Neural cell (in vitro differentiated cells): ENCODE results near the gene SLC1A1.

Source experiments
- TAF1 ChIP-seq: IDR thresholded peaks from 2 replicates; pipeline ENCODE4 v1.6.1; 2012; ENCODE audit warnings: low read depth
- TF ChIP-seq, protein P1 (sequence below): fragments of 450-650 bp; IDR thresholded peaks from 2 replicates; pipeline ENCODE4 v1.5.1; 2014; ENCODE audit warnings: antibody characterized with exemption, mild to moderate bottlenecking, moderate library complexity; ENCODE audit not compliant: poor library complexity, severe bottlenecking

DNA sequence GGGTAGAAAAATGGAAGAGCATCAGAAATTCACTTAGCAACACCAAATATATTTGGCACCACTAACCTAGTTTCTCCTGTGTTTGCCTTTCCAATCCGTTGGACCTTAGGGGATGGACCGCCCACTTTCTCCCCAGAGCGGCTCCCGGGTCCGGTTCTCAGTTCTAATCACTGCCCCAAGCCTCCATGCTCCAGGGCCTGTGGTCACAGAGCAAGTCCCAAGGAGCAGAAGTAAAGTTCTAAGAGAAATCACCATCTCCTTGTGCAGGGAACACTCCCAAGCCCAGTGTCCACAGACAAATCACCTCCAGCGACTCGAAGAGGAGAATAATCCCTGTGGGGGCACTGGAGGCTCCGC, 728 bp upstream of the SLC1A1 start:
- TF ChIP-seq, protein P1, sequence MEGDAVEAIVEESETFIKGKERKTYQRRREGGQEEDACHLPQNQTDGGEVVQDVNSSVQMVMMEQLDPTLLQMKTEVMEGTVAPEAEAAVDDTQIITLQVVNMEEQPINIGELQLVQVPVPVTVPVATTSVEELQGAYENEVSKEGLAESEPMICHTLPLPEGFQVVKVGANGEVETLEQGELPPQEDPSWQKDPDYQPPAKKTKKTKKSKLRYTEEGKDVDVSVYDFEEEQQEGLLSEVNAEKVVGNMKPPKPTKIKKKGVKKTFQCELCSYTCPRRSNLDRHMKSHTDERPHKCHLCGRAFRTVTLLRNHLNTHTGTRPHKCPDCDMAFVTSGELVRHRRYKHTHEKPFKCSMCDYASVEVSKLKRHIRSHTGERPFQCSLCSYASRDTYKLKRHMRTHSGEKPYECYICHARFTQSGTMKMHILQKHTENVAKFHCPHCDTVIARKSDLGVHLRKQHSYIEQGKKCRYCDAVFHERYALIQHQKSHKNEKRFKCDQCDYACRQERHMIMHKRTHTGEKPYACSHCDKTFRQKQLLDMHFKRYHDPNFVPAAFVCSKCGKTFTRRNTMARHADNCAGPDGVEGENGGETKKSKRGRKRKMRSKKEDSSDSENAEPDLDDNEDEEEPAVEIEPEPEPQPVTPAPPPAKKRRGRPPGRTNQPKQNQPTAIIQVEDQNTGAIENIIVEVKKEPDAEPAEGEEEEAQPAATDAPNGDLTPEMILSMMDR = no peak
- TF ChIP-seq TAF1 = no peak
